ENCODE data around the gene STK17A. TPM values are rescaled to one million over a fixed set of nuclear protein-coding genes. Genes with fewer than 3 reads are reported as not detected.

STK17A gene
- total and polyA plus RNA-seq, 2 donors (not counting 1 experiment from before 2014, with no cell fraction given), result 46.8 to 53.2 TPM

- H3K4me3 ChIP-seq (replicated peaks in 1 of 4; ENCODE audit: control extremely low read depth in 1 of 4, insufficient read depth in 1 of 4, low read depth in 3 of 4, low read length in 4 of 4), result no peak overlapping the region
- H3K4me1 ChIP-seq (ENCODE audit: control insufficient read depth, extremely low read depth, insufficient read depth, low read length), result peaks cover 24% of the 10 kb centered on the region
- H2AFZ ChIP-seq (ENCODE audit: low read length), result no peak overlapping the region
- no peaks in the 10 kb centered on the region for H4K20me1 ChIP-seq (ENCODE audit: control insufficient read depth, extremely low read depth, insufficient read depth, low read length)
- H3K4me2 ChIP-seq (ENCODE audit: extremely low read depth, insufficient read depth, low read length), result no peak overlapping the region
- H3K79me2 ChIP-seq (ENCODE audit: control insufficient read depth, insufficient read depth, low read length), result no peaks in the 10 kb centered on the region
- H3K36me3 ChIP-seq (ENCODE audit: control insufficient read depth, insufficient read depth, low read length), result no peaks in the 10 kb centered on the region
- H3K9me3 ChIP-seq (ENCODE audit: control insufficient read depth, insufficient read depth, low read depth, low read length), result no peaks in the 10 kb centered on the region
- no peaks in the 10 kb centered on the region for H3K27me3 ChIP-seq (ENCODE audit: control insufficient read depth, insufficient read depth, low read length)
- H3K27ac ChIP-seq (ENCODE audit: insufficient read depth, low read length), result no peak overlapping the region
- no peak for TF ChIP-seq CTCF (conservative IDR thresholded peaks at IDR 0.05 in 1 of 2, IDR thresholded peaks at IDR 0.05 in 1 of 2; ENCODE audit: low read depth in 1 of 2, low read length in 2 of 2)
- TF ChIP-seq EZH2 (IDR thresholded peaks at IDR 0.05; ENCODE audit: low read length, missing control alignments), result no peak
- no peak overlapping the region for H3K9ac ChIP-seq (ENCODE audit: insufficient read depth, low read length)
- no peak for DNase-seq (ENCODE audit: low read depth in 2 of 2)
Measured at GRCh38 chr7:43538404-43538771, 44.5 kb upstream of the STK17A start.

GRCh38 chr7:43540471-43540870 lies 42.4 kb upstream of the STK17A start:
- Histone ChIP-seq H3K4me1 (ENCODE audit: control insufficient read depth, extremely low read depth, insufficient read depth, low read length) (peaks cover 16% of the 10 kb centered on the region), H3K4me2 (ENCODE audit: extremely low read depth, insufficient read depth, low read length) (no peak overlapping the region), H4K20me1 (ENCODE audit: control insufficient read depth, extremely low read depth, insufficient read depth, low read length) (no peaks in the 10 kb centered on the region), H3K4me3 (replicated peaks in 1 of 4; ENCODE audit: control extremely low read depth in 1 of 4, insufficient read depth in 1 of 4, low read depth in 3 of 4, low read length in 4 of 4) (no peak overlapping the region), H2AFZ (ENCODE audit: low read length) (no peak overlapping the region), H3K9ac (ENCODE audit: insufficient read depth, low read length) (no peak overlapping the region), H3K27me3 (ENCODE audit: control insufficient read depth, insufficient read depth, low read length) (no peaks in the 10 kb centered on the region), H3K36me3 (ENCODE audit: control insufficient read depth, insufficient read depth, low read length) (no peaks in the 10 kb centered on the region), H3K27ac (ENCODE audit: insufficient read depth, low read length) (no peak overlapping the region), H3K9me3 (ENCODE audit: control insufficient read depth, insufficient read depth, low read depth, low read length) (no peaks in the 10 kb centered on the region), H3K79me2 (ENCODE audit: control insufficient read depth, insufficient read depth, low read length) (no peaks in the 10 kb centered on the region)
- DNase-seq (ENCODE audit: low read depth in 2 of 2), result no peak
- TF ChIP-seq EZH2 (IDR thresholded peaks at IDR 0.05; ENCODE audit: low read length, missing control alignments) (no peak), CTCF (conservative IDR thresholded peaks at IDR 0.05 in 1 of 2, IDR thresholded peaks at IDR 0.05 in 1 of 2; ENCODE audit: low read depth in 1 of 2, low read length in 2 of 2) (no peak)

GRCh38 chr7:43542716-43543115 lies 40.2 kb upstream of the STK17A start:
- Histone ChIP-seq H3K4me1 (ENCODE audit: control insufficient read depth, extremely low read depth, insufficient read depth, low read length) (peaks cover 6% of the 10 kb centered on the region), H3K9ac (ENCODE audit: insufficient read depth, low read length) (no peak overlapping the region), H3K36me3 (ENCODE audit: control insufficient read depth, insufficient read depth, low read length) (no peaks in the 10 kb centered on the region), H3K4me2 (ENCODE audit: extremely low read depth, insufficient read depth, low read length) (no peak overlapping the region), H2AFZ (ENCODE audit: low read length) (no peak overlapping the region), H3K79me2 (ENCODE audit: control insufficient read depth, insufficient read depth, low read length) (no peaks in the 10 kb centered on the region), H3K27me3 (ENCODE audit: control insufficient read depth, insufficient read depth, low read length) (no peaks in the 10 kb centered on the region), H3K27ac (ENCODE audit: insufficient read depth, low read length) (no peak overlapping the region), H3K4me3 (replicated peaks in 1 of 4; ENCODE audit: control extremely low read depth in 1 of 4, insufficient read depth in 1 of 4, low read depth in 3 of 4, low read length in 4 of 4) (no peak overlapping the region), H4K20me1 (ENCODE audit: control insufficient read depth, extremely low read depth, insufficient read depth, low read length) (no peaks in the 10 kb centered on the region), H3K9me3 (ENCODE audit: control insufficient read depth, insufficient read depth, low read depth, low read length) (no peaks in the 10 kb centered on the region)
- TF ChIP-seq EZH2 (IDR thresholded peaks at IDR 0.05; ENCODE audit: low read length, missing control alignments), result no peak
- TF ChIP-seq CTCF (conservative IDR thresholded peaks at IDR 0.05 in 1 of 2, IDR thresholded peaks at IDR 0.05 in 1 of 2; ENCODE audit: low read depth in 1 of 2, low read length in 2 of 2), result no peak
- DNase-seq (ENCODE audit: low read depth in 2 of 2), result no peak
